ENCODE results near the gene KIFC1. TPM values are rescaled to one million over a fixed set of nuclear protein-coding genes. Genes with fewer than 3 reads are reported as not detected.

The KIFC1 gene
- total RNA-seq, 1 donor from 2014 or later = 0.26 TPM

GRCh38 chr6:33428966-33429749, 37.5 kb downstream of the KIFC1 start:
- no peak for TF ChIP-seq CTCF (IDR thresholded peaks at IDR 0.05; ENCODE audit: insufficient read depth, low read length, severe bottlenecking)
- Histone ChIP-seq H3K36me3 (ENCODE audit: control insufficient read depth, insufficient read depth, low read length) (no peaks in the 10 kb centered on the region), H3K27me3 (ENCODE audit: control insufficient read depth, insufficient read depth, low read length) (no peaks in the 10 kb centered on the region), H3K4me3 (ENCODE audit: low read depth, low read length) (no peak overlapping the region)
- FAIRE-seq (peak; percentile 7), DNase-seq (ENCODE audit: low read depth) (no peak)

GRCh38 chr6:33429750-33430052, 38.1 kb downstream of the KIFC1 start:
- FAIRE-seq (no peak), DNase-seq (ENCODE audit: low read depth) (peak; percentile 61)
- no peak for TF ChIP-seq CTCF (IDR thresholded peaks at IDR 0.05; ENCODE audit: insufficient read depth, low read length, severe bottlenecking)
- Histone ChIP-seq H3K27me3 (ENCODE audit: control insufficient read depth, insufficient read depth, low read length) (no peaks in the 10 kb centered on the region), H3K36me3 (ENCODE audit: control insufficient read depth, insufficient read depth, low read length) (no peaks in the 10 kb centered on the region), H3K4me3 (ENCODE audit: low read depth, low read length) (no peak overlapping the region)

- no peaks in the 10 kb centered on the region for H3K27me3 ChIP-seq (ENCODE audit: control insufficient read depth, insufficient read depth, low read length)
- H3K36me3 ChIP-seq (ENCODE audit: control insufficient read depth, insufficient read depth, low read length) = no peaks in the 10 kb centered on the region
- peak; percentile 36 for FAIRE-seq
- no peak overlapping the region for H3K4me3 ChIP-seq (ENCODE audit: low read depth, low read length)
- TF ChIP-seq CTCF (IDR thresholded peaks at IDR 0.05; ENCODE audit: insufficient read depth, low read length, severe bottlenecking) = no peak
- no peak for DNase-seq (ENCODE audit: low read depth)
Measured at GRCh38 chr6:33430334-33430733, 38.7 kb downstream of the KIFC1 start.

- TF ChIP-seq CTCF (IDR thresholded peaks at IDR 0.05; ENCODE audit: insufficient read depth, low read length, severe bottlenecking) = no peak
- DNase-seq (ENCODE audit: low read depth) (no peak), FAIRE-seq (no peak)
- peaks cover 3% of the 10 kb centered on the region for H3K36me3 ChIP-seq (ENCODE audit: control insufficient read depth, insufficient read depth, low read length)
- no peaks in the 10 kb centered on the region for H3K27me3 ChIP-seq (ENCODE audit: control insufficient read depth, insufficient read depth, low read length)
- H3K4me3 ChIP-seq (ENCODE audit: low read depth, low read length) = no peak overlapping the region
Measured at GRCh38 chr6:33430991-33431879, 39.6 kb downstream of the KIFC1 start.

DNA sequence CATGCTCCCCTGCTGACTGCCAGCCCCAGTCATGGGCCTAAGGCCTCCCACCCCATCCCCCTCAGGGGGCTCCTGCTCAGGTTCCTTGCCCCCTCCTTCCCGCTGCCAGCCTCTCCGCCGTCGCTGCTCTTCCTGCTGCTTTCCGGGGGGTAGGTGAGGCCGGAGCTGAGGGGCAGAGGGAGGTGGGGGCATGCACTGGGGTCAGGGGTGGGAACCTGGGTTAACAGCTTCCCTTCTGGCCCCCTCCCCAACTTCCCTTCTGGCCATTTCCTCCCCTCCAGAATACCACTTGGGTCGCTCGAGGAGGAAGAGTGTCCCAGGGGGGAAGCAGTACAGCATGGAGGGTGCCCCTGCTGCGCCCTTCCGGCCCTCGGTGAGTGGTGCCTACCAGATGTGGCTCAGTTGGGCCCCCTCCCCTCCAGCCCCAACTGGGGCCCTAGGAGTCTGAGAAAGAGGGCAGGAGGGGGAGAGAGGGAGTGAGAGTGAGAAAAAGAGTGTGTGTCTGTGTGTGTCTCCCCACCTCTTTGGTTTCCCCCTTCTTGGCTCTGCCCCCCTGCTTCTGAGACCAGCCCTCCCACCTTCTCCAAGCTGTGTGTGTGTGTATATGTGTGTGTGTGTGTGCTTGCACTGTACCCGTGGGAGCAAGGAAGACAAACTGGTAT, 40.4 kb downstream of the KIFC1 start:
- TF ChIP-seq CTCF (IDR thresholded peaks at IDR 0.05; ENCODE audit: insufficient read depth, low read length, severe bottlenecking) = no peak
- no peak overlapping the region for H3K4me3 ChIP-seq (ENCODE audit: low read depth, low read length)

More for the DNA sequence above, 40.4 kb downstream of the KIFC1 start:
- DNase-seq (ENCODE audit: low read depth) = no peak
- Histone ChIP-seq H3K36me3 (ENCODE audit: control insufficient read depth, insufficient read depth, low read length) (peaks cover 5% of the 10 kb centered on the region), H3K27me3 (ENCODE audit: control insufficient read depth, insufficient read depth, low read length) (no peaks in the 10 kb centered on the region)
- FAIRE-seq = no peak

All from bronchial epithelial cell (primary cell).